Measurements from ENCODE around the gene BICD2. TPM values are rescaled to one million over a fixed set of nuclear protein-coding genes. Genes with fewer than 3 reads are reported as not detected.

Gene BICD2
- total RNA-seq, 1 donor from 2014 or later: 44.0 TPM

DNA sequence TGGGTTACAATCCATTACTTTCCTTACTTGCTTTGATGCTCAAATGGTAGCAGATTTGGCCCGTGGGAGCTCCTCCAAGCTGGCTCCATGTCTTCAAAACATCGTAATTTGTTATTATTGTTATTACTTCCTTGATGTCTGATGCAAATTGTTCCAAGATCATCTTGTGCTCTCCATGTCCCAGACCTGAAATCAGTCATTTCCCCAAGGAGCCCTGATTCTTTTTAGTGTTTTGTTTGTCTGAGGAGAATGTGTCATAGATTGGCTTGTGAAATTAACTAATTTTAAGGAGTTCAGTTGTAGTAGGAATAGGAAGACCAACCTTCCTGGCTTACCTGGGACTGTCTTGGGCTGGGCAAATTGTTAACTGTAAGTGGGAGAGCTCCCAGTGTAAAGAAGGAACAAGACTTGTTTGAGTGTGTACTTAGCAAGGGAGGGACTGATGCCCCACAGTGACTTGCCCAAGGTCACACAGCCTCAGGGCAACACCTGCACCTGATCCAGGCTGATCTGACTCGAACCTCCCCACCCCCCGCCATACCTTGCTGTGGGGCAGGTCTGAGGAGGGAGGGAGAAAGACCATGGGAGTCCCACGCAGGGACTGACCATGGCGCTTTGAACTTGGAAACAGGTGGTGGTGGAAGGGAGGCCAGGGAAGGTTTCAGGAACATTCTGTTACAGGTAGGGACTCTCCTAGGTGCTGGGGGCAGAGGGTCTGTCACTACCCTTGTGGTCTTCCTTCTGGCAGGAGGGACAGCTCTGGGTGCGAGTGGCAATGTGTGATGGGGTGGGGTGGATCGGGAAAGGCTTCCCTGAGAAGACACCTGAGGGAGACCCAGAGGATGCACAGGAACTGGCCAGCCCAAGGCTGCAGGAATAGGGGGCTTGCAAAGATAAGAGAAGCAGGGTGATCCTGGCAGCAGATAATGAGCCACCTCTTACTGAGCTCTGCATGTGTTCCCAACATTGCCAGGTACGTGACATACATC lies 2.7 kb upstream of the BICD2 start:
- no peaks in the 10 kb centered on the region for H3K36me3 ChIP-seq (ENCODE audit: control insufficient read depth, insufficient read depth, low read length)
- TF ChIP-seq CTCF (IDR thresholded peaks at IDR 0.05; ENCODE audit: insufficient read depth, low read length, poor library complexity, severe bottlenecking): no peak
- no peaks in the 10 kb centered on the region for H3K27me3 ChIP-seq (ENCODE audit: control insufficient read depth, insufficient read depth, low read length)

GRCh38 chr9:92764988-92765936 lies 629 bp upstream of the BICD2 start:
- peak; percentile 99 for TF ChIP-seq CTCF (IDR thresholded peaks at IDR 0.05; ENCODE audit: insufficient read depth, low read length, poor library complexity, severe bottlenecking)
- Histone ChIP-seq H3K36me3 (ENCODE audit: control insufficient read depth, insufficient read depth, low read length) (no peaks in the 10 kb centered on the region), H3K27me3 (ENCODE audit: control insufficient read depth, insufficient read depth, low read length) (no peaks in the 10 kb centered on the region), H3K4me3 (ENCODE audit: low read depth, low read length) (peak overlapping the region; percentile 87)
- peak; percentile 86 for DNase-seq (ENCODE audit: low read depth)

More for the DNA sequence above, 2.7 kb upstream of the BICD2 start:
- DNase-seq (ENCODE audit: low read depth): no peak
- no peak overlapping the region for H3K4me3 ChIP-seq (ENCODE audit: low read depth, low read length)

GRCh38 chr9:92763721-92764380 lies 782 bp downstream of the BICD2 start:
- no peak for TF ChIP-seq CTCF (IDR thresholded peaks at IDR 0.05; ENCODE audit: insufficient read depth, low read length, poor library complexity, severe bottlenecking)
- DNase-seq (ENCODE audit: low read depth): no peak

DNA sequence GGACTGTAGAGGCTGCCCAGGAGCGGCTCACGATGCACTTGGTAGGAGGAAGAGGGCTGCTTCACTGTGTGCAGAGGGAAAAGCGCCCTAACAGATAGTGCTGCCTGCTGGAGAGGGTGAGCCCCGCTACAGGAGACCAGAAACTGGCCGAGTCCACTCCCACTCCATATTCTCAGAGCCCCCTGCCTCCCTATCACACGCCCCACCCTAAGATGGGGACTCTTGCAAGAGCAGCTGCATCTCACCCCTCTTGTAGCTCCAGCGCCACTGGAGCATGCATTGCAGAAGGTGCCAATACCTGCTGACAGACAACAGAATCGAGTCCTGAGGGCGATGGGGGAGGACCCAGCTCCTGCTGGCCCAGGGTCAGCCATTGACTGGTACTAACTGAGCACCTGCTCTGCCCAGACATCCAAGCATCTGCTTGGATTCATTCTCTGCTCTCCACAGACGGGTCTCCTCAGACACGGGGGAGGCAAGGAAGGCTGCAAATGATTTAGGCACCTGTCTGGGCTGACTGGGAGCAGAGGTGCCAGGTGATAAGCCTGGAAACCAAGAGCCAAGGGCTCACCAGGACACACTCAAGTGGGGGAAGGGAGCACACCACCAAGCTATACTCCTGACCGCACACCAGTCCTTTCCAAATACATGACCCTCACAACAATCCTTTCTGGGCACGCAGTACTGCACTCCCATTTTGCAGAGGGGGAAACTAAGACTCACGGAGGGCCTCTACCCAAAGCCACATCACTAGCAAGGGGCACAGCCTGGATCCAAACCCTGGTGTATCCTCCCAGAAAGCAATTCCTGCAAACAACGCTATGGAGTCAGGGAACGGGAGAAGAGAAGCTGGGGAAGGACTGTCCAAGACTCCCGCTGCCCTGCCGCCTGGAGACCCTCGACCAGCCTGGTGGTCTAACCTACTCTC lies 1.6 kb downstream of the BICD2 start:
- TF ChIP-seq CTCF (IDR thresholded peaks at IDR 0.05; ENCODE audit: insufficient read depth, low read length, poor library complexity, severe bottlenecking): no peak
- no peak for DNase-seq (ENCODE audit: low read depth)
- Histone ChIP-seq H3K36me3 (ENCODE audit: control insufficient read depth, insufficient read depth, low read length) (no peaks in the 10 kb centered on the region), H3K4me3 (ENCODE audit: low read depth, low read length) (peak overlapping the region; percentile 82), H3K27me3 (ENCODE audit: control insufficient read depth, insufficient read depth, low read length) (no peaks in the 10 kb centered on the region)

More at GRCh38 chr9:92763721-92764380, 782 bp downstream of the BICD2 start:
- Histone ChIP-seq H3K36me3 (ENCODE audit: control insufficient read depth, insufficient read depth, low read length) (no peaks in the 10 kb centered on the region), H3K4me3 (ENCODE audit: low read depth, low read length) (peak overlapping the region; percentile 82), H3K27me3 (ENCODE audit: control insufficient read depth, insufficient read depth, low read length) (no peaks in the 10 kb centered on the region)

GRCh38 chr9:92762196-92762595 lies 2.4 kb downstream of the BICD2 start:
- H3K4me3 ChIP-seq (ENCODE audit: low read depth, low read length): no peak overlapping the region
- DNase-seq (ENCODE audit: low read depth): no peak
- no peak for TF ChIP-seq CTCF (IDR thresholded peaks at IDR 0.05; ENCODE audit: insufficient read depth, low read length, poor library complexity, severe bottlenecking)

More at GRCh38 chr9:92762196-92762595, 2.4 kb downstream of the BICD2 start:
- Histone ChIP-seq H3K36me3 (ENCODE audit: control insufficient read depth, insufficient read depth, low read length) (no peaks in the 10 kb centered on the region), H3K27me3 (ENCODE audit: control insufficient read depth, insufficient read depth, low read length) (no peaks in the 10 kb centered on the region)
